LNCaP clone FGC (cell line): ENCODE results near the gene CFAP74.

ENCODE experiments used
- DNase-seq: peaks from one replicate; pipeline ENCODE4 v3.0.0-alpha.2; 2011; ENCODE audit warnings: low read depth
- H3K4me3 ChIP-seq: 2 replicates; pipeline ENCODE4 v1.5.1; 2011; ENCODE audit warnings: mild to moderate bottlenecking, low read depth, low read length, control low read depth
- CTCF ChIP-seq: IDR thresholded peaks from 2 replicates; pipeline ENCODE4 v1.5.1; 2012; ENCODE audit warnings: mild to moderate bottlenecking; ENCODE audit not compliant: control insufficient read depth, insufficient read depth; ENCODE audit errors: extremely low read depth

CFAP74 gene

GRCh38 chr1:1917304-1917976, 86.1 kb downstream of the CFAP74 start:
- no peak for TF ChIP-seq CTCF
- no peak overlapping the region; the same call in 1 of the 2 replicates for H3K4me3 ChIP-seq
- no peak for DNase-seq

- TF ChIP-seq CTCF: no peak
- no peak for DNase-seq
- no peak overlapping the region for H3K4me3 ChIP-seq
Measured at GRCh38 chr1:1916851-1917251, 86.7 kb downstream of the CFAP74 start.

GRCh38 chr1:1915911-1916840, 87.4 kb downstream of the CFAP74 start:
- no peak for TF ChIP-seq CTCF
- H3K4me3 ChIP-seq: no peak overlapping the region
- DNase-seq: no peak

- no peak for TF ChIP-seq CTCF
- DNase-seq: no peak
- H3K4me3 ChIP-seq: no peak within 1 kb of the TSS
Measured at GRCh38 chr1:1914971-1915692, 88.5 kb downstream of the CFAP74 start, which contains the start of gene CALML6. Gene CALML6 (plus strand): TSS chr1:1915260. CDS start chr1:1915281, 21 bp downstream.

- H3K4me3 ChIP-seq: no peak overlapping the region
- no peak for DNase-seq
- TF ChIP-seq CTCF: no peak
Measured at GRCh38 chr1:1914101-1914970, 89.2 kb downstream of the CFAP74 start.
